ENCODE results near the gene AUTS2. TPM values are rescaled to one million over a fixed set of nuclear protein-coding genes. Genes with fewer than 3 reads are reported as not detected.
"Not testable (repeated sequence)": the region's sequence is repeated elsewhere in the genome, so short reads cannot be mapped to it uniquely, and the experiment has no call there.

Gene AUTS2
- total RNA-seq, 1 donor from 2014 or later: 5.3 TPM

DNA sequence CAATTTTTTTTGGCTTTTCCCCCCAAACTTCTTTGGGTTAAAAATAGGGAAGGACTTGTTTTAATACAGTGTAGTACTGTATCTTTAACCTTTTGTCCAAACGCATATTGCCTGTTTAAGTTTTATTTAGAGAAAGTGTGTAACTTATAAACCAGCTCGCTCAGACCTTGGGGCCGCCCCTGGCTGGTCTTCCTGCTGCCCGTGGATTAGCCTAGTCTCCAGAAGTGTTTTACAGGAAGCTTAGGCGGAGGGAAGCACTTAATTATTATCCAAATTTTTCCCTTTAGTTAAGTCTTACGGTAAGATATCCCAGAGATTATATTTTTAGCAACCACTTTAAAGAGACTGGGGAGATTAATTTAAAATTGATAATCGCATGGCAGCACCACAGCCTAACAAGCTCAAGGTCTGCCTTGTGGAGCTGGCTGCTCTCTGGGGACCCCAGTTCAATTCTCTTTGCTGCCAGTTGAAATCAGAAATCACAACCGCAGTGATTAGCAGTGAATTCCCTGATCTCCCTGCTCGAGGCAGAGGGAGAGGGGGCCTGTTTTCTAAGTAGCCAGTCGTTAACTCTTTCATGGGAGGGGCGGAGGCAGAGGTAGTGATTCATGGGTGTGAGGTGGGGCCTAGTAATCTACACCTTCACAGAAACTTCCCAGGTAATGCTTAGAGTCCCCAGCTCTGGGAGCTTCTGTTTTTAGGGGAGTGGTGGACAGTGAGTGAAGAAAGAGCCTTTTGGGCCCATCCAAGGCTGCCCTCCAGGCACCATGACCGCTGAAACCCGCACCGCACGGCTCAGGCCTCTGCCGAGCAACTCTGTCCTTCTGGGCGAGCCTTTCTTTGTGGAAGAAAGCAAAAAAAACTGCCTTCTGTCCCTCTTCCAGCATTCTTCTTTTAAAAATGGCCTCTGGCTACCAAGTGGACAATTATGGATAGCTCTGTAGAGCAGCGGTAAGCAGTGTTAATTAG lies 984.9 kb downstream of the AUTS2 start:
- no peak for DNase-seq (ENCODE audit: missing footprints)
- no peak for ATAC-seq
- intact Hi-C loops (cut with DNase I): no loop called here

DNA sequence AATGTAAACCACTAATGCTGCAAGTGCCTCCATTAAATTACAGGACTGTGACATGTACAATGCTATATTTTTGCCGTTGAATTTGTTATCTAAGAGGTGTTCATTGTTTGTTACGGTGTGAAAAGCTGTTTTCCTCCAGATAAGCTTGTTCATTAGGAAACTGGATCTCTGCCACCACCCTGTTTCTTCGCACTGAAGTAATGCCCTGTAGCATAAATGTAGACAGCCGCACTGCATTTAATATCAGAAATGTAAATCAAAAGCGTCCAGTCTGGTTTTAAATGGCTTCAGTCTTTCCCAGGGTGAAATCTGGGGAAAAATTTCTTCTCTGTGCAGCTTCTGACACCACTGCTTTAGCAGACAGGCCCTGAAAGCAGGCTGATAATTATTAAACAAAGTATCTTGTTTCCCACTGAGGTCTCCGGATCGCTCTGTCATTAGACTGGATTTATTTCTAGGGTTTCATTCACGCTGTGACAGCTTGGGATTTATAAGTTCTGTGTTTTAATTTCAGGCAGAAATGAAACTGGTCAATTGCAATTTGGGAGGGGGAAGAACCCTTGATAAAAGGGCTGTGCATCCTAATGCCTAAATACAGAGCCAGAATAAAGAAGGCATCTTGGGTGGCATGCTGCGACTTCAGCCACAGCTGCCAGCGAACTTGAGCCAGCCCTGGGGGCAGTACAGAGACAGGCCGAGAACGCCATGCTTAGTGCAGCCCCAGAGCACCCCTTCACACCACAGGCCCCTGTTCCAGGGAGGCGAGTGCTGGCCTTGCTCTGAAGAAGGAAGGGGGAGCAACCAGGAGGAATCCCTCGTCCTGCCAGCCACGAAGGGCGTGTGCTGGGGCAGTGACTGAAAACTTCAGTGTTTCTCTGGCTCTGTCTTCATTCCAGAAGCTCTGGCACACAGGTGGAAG lies 985.9 kb downstream of the AUTS2 start:
- ATAC-seq (no peak), DNase-seq (ENCODE audit: missing footprints) (no peak)
- intact Hi-C loops (cut with DNase I): no loop called here

DNA sequence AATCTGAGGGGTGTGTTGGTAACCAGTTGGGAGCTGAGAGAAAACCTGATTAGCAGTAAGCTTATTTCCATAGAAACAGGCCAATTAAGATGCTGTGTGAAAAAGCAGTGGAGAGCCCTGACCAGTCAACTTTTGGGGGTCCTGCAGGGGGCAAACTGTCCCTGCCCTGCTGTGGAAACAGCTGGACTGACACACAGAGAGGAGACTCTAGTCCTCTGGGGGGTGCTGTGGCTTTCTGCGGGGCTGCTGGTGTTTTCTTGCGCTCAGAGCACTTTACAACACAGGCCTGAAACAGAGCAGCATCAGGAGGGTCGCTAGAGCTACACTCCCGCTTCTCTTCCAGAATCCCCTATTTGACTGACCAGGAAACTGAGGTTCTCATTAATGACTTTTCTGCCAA lies 986.8 kb downstream of the AUTS2 start:
- DNase-seq (ENCODE audit: missing footprints) (no peak), ATAC-seq (no peak)
- intact Hi-C loops (cut with DNase I): no loop called here

DNA sequence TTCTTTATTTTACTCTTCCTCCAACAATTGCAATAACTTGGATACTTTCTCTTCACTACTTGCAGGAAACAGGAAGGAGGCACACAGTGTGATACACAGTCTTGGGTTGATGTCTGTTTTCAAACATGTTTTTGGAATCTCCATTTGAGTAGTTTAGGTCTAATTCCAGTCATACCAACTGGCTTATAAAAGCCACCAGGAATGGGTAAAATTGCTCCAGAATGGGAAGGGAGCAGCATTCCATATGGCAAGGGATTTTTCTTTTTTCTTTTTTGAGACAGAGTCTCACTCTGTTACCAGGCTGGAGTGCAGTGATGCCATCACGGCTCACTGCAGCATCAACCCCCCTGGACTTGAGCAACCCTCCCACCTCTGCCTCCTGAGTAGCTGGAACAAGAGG lies 988.5 kb downstream of the AUTS2 start:
- no peak for ATAC-seq
- no peak for DNase-seq (ENCODE audit: missing footprints)
- intact Hi-C loops (cut with DNase I): no loop called here

DNA sequence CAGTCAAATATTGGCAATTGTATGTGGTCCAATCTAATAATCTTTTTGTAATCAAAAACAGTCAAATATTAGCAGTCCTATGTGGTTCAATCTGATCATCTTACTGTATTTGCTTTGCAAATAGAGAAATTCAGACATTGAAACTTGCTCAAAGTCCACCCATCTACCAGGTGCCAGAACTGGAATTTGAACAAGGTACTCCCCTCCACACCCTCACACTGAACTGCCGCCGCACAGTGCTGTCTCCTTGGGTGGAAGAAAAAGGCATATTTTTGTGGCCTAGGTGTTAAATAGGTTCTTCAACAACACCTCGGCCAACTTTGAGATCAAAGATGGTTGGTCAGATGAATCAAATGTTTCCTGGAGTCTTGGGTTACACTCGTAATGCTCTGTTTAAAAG lies 989.5 kb downstream of the AUTS2 start:
- intact Hi-C loops (cut with DNase I): no loop called here
- ATAC-seq (no peak), DNase-seq (ENCODE audit: missing footprints) (no peak)

DNA sequence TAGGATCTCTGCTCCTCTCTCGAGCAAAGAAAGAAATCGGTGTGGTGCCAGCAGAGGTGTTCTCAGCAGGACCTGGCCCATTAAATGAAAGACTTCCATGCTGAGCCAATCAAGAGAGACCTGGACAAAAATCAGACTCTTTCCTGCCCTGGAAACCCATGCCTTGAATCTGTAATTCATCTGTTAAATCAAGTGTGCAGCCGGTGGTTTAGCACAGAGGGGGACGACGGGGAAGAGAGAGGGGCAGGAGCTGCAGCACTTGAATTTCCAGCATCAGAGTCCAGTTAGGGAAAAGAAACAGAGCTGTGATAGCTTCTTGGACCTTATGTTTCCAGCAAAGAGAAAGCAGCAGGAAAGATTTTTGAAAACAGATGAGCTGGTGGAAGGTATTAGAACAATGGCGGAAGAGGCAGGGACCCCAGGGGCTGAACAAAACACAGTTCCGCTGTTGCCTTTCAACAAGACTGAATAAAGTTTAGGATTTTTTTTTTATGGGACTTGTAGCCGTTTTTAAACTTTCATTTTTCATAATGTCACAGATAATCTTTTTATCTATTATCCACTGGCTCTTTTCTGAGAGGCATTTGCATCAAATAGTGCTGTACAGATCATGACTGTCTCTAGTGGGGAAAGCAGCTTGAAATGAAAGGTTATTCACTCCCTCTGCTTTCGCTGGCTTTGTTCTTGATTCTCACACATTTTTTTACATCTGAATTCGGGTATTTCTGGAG lies 990.1 kb downstream of the AUTS2 start:
- ATAC-seq (no peak), DNase-seq (ENCODE audit: missing footprints) (no peak)
- intact Hi-C loops (cut with DNase I): no loop called here

DNA sequence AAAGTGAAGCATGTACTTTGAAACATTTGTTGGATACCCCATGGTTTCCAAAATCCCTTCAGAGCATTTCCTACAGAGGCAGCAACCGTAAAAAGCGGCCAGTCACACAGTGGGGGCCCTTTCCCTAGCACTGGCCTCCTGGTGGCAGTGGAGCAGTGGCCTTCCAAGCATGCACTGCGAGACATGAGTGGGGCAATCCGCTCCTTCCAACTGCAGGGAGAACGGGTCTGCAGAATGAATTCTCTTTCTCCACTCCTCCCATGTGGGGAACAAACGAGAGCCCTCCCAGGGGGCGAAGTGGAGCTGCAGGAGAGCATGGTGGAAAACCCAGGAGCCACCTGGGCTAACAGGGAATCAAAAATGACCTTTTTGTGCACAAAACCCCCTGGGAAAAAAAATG lies 990.7 kb downstream of the AUTS2 start:
- intact Hi-C loops (cut with DNase I): no loop called here
- DNase-seq (ENCODE audit: missing footprints): no peak
- no peak for ATAC-seq

DNA sequence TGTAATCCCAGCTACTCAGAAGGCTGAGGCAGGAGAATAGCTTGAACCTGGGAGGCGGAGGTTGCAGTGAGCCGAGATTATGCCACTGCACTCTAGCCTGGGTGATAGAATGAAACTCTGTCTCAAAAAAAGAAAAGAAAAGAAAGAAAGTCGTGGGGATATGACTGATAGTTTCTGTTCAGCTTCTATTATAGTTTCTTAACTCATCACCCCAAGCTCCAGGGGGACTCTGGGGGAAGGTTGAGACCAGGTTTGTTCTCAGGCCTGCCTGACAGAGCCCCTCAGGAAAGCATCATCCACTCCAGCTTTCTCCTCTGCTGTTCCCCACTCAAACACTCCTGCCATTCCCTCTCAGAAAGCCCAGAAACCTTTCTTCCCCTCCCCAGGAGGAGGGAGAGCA lies 991.3 kb downstream of the AUTS2 start:
- DNase-seq (ENCODE audit: missing footprints): no peak
- ATAC-seq: no peak
- intact Hi-C loops (cut with DNase I): no loop called here

DNA sequence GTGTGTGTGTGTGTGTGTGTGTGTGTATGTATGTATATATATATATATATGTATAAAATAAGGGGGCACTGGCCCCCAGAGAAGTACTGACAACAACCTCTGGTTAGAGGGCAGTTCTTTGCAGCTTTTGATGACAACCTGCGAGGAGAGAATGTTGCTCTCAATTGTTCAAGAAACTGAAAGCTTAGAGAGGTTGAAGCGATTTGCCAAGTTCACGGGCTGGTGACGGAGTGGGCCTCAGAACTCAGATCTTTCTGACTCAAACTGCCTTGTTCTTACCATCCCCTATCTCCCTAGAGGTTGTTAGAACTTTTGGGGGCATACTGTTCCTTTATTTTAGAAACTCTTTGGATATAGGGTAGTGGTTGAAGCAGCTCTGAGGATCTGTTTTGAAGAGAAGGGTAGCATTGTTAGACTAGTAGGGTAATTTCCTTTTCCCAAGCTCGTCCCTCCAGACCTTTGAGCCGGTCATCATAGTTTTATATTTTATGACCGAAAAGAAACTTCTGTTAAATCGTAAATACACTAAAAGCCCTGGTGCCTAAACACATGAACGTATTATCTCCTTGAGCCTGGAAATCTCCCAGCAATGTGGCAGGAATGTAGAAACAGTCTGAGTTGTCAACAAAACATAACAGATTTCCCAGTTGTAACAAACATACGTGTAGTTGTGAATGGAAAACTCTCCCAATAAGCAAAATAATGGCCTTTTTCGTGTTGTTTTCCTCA lies 992.0 kb downstream of the AUTS2 start:
- no peak for DNase-seq (ENCODE audit: missing footprints)
- intact Hi-C loops (cut with DNase I): no loop called here
- no peak for ATAC-seq

DNA sequence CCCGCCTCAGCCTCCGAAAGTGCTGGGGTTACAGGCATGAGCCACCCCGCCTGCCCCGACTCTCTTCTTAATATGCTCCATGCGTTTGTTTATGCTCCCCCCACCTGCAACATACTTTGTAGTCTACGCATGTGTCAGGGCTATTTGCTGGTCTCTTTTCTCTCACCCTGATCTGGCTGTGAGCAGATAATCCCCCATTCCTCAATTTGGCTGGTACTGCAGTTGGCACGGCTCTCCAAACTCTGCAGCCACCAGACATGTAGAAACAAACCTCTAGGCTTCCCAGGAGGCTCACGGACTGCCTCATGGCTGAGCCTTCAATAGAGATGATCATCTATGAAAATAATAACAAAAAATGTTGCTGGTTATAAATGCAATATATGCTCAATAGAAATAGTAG lies 993.4 kb downstream of the AUTS2 start:
- intact Hi-C loops (cut with DNase I): no loop called here
- DNase-seq (ENCODE audit: missing footprints) (no peak), ATAC-seq (no peak)

DNA sequence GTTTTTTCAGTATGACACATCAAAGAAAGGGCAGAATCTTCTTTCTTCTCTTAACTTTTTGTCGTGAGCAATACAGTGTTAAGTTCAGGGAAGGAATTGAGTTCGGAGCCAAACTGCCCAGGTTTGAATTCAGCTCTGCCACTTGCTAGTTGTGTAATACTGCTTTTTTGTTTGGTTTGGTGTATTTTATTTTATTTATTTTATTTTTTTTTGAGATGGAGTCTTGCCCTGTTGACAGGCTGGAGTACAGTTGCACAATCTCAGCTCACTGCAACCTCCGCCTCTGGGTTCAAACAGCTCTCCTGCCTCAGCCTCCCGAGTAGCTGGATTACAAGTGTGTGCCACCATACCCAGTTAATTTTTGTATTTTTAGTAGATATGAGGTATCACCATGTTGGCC lies 993.9 kb downstream of the AUTS2 start:
- DNase-seq (ENCODE audit: missing footprints) (no peak), ATAC-seq (no peak)
- intact Hi-C loops (cut with DNase I): no loop called here

DNA sequence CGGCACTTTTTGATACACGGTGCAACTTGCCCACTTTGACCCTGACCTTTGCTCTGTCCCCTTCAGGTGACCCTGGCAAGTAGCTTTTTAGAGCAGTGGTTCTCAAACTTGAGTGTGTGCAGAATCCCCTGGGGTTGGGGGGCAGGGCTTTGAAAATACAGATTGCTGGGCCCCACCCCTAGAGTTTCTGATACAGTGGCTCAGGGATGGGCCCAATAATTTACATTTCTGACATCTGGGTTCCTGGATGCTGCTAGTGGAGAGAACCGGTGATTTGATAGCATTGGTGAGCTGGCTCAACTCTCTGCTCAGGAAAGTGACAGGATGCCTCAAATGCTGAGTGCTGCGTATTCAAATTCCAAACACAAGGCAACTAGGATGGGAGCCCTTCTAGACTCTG lies 995.9 kb downstream of the AUTS2 start:
- ATAC-seq (no peak), DNase-seq (ENCODE audit: missing footprints) (no peak)
- intact Hi-C loops (cut with DNase I): no loop called here

DNA sequence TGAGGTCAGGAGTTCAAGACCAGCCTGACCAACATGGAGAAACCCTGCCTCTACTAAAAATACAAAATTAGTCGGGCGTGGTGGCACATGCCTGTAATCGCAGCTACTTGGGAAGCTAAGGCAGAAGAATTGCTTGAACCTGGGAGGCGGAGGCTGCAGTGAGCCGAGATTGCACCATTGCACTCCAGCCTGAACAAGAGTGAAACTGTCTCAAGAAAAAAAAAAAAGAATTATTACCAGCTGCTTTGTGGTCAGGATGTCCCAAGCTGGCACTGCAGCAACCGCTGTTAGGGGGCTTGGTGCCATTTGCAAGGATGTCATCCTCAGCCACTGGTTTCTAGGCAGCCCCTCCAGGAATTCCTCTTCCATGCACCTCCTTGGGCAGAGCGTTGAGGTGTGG lies 996.6 kb downstream of the AUTS2 start:
- ATAC-seq; DNase-seq (ENCODE audit: missing footprints); intact Hi-C loops (cut with DNase I): not testable (repeated sequence)

DNA sequence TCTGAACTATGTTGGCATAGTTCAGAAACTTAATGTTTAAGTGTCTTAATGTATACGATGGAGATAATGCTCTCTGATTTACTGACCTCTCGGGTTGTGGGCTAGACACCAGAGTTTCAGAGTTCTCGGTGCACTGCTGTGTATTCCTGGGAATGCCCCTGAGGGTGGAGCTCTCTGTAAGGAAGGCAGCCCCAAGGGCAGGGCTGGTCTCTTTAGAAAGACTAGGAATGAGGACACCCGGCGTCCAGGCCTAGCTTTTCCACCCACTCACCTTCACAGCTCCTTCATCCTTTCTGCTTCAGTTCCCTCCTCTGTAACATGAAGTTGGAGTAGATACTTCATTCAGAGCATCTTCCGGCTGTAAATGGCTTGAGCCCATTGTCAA lies 997.1 kb downstream of the AUTS2 start:
- intact Hi-C loops (cut with DNase I): no loop called here
- DNase-seq (ENCODE audit: missing footprints) (no peak), ATAC-seq (no peak)

DNA sequence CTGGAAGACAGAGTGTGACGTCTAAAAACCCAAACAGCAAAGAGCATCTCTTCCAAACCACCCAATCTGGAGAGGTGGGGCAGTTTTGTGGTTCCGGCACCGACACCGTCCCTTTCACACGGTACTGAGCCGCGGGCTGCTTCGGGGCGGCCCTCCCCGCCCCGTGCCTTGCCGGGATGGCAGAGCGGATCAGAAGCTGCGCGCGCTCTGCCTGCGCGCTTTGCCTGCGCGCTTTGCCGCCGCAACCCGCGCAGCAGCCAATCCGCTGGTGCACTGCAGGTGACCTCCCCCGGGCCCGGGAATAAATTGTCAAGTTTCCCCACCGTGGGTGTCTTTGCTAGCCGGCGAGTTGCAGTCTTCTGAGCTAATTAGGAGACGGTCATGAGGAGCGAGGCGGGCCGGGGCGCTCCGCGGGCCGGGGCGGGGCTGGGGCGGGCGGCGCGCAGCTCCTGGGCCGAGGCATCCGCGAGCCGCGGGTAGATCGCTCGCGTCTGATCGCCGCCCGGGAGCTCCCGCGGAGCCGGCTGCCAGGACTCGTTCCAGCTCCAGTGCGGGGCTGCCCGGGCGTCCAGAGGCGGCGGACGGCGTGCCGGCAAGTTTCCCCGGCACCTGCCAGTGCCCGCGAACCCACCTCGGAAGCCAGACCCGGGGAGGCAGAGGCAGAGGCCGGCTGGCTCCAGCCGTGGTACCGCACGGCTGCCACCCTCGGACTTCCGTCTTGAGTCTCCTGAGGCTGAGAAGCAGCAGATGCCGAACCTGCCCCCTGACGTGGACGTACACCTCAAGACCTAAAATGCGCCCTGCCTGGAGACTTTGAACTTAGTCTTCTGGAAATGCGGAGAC lies 997.7 kb downstream of the AUTS2 start:
- DNase-seq (ENCODE audit: missing footprints) (no peak), ATAC-seq (no peak)
- intact Hi-C loops (cut with DNase I): no loop called here

DNA sequence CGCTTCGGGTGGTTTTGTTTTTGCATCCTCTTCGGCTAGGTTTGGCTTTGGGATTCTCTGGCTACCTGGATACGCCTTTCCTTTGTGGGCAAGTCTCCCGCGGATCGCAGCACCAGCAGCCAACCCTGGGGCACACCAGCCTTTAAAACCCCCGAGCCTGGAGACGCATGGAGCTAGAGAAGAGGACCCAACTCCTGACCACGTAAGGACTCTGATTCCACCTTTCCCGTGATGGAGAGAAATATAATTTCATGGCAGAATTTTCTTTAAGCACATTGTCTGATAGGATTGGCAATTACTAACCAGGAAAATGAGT lies 998.3 kb downstream of the AUTS2 start:
- DNase-seq (ENCODE audit: missing footprints) (no peak), ATAC-seq (no peak)
- intact Hi-C loops (cut with DNase I): no loop called here

DNA sequence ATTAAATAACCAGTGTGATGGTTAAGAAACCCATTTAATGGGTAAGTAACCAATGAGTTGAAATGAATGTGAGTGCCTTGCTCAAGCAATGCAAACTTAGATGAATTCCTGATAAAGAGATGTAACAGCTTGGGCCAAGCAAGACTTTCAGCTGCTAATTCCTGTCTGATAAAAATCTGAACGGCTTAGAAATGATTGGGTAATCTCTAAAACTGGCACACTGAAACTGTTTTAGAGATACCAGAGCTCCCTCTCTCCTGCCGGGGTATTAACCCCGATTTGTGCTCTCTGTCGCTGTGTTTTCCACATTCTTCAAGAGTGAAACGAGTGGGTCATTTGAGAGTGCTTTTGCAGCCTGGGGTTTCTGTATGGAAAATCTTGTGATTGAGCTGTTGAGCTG lies 998.8 kb downstream of the AUTS2 start:
- intact Hi-C loops (cut with DNase I): no loop called here
- DNase-seq (ENCODE audit: missing footprints): no peak
- no peak for ATAC-seq

DNA sequence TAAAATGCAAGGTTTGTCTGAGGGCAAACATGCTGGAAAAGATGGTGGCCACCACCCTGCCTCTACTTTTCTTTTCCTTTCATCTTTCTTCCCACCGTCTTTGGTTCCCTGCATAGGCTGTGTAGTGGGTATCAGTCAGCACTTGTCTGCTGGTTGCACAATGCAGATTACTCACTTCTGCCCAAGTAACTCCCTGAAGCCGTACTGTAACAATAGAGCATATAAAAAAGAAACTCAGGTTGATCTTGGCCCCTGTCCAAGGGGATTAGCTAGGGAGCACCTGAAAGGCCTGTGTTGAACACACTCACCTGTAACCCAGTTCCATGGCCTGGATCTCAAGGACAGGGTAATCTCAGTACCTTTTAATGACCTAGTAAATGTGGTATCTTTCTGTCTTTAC lies 1000.7 kb downstream of the AUTS2 start:
- DNase-seq (ENCODE audit: missing footprints): no peak
- no peak for ATAC-seq
- intact Hi-C loops (cut with DNase I): no loop called here

All from Right ventricle myocardium inferior (tissue), 1 donor.